ENCODE data around the gene SCAMP2. TPM values are rescaled to one million over a fixed set of nuclear protein-coding genes. Genes with fewer than 3 reads are reported as not detected.
A peak's percentile ranks its signal among the peaks of the same experiment; 100 is the strongest.

The SCAMP2 gene
- total and polyA plus RNA-seq, 2 experiments from 2014 or later: 34.7 to 51.3 TPM

DNA sequence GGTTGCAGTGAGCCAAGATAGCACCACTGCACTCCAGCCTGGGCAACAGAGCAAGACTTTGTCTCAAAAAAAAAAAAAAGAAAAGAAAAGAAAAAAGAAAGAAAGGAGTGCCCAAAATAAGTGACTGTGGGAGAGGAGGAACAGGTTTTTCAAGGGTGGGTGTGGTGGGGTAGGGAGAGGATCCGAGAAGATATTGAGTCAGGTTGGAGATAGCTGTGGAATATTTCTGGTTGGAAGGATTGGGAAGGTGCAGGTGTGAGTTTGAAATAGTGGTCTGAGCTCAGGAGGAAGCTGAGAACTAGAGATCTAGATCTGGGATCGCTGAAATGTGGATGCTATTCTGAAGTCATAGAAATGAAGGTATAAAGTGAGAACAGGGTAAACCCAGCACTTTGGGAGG lies 7.8 kb downstream of the SCAMP2 start:
- H3K27me3 ChIP-seq (ENCODE audit: insufficient read depth): no peaks in the 10 kb centered on the region
- no peak overlapping the region for H3K4me3 ChIP-seq
- no peak overlapping the region for H3K4me2 ChIP-seq
- no peaks in the 10 kb centered on the region for H3K9me3 Mint-ChIP-seq
- ATAC-seq: no peak
- no peak for TF ChIP-seq CREB1 (CRISPR knock-in tag; IDR thresholded peaks at IDR 0.05; ENCODE audit: low read depth)
- no peak for TF ChIP-seq EZH2 (IDR thresholded peaks at IDR 0.05; ENCODE audit: low read depth, unreplicated experiment)
- TF ChIP-seq, protein P1, sequence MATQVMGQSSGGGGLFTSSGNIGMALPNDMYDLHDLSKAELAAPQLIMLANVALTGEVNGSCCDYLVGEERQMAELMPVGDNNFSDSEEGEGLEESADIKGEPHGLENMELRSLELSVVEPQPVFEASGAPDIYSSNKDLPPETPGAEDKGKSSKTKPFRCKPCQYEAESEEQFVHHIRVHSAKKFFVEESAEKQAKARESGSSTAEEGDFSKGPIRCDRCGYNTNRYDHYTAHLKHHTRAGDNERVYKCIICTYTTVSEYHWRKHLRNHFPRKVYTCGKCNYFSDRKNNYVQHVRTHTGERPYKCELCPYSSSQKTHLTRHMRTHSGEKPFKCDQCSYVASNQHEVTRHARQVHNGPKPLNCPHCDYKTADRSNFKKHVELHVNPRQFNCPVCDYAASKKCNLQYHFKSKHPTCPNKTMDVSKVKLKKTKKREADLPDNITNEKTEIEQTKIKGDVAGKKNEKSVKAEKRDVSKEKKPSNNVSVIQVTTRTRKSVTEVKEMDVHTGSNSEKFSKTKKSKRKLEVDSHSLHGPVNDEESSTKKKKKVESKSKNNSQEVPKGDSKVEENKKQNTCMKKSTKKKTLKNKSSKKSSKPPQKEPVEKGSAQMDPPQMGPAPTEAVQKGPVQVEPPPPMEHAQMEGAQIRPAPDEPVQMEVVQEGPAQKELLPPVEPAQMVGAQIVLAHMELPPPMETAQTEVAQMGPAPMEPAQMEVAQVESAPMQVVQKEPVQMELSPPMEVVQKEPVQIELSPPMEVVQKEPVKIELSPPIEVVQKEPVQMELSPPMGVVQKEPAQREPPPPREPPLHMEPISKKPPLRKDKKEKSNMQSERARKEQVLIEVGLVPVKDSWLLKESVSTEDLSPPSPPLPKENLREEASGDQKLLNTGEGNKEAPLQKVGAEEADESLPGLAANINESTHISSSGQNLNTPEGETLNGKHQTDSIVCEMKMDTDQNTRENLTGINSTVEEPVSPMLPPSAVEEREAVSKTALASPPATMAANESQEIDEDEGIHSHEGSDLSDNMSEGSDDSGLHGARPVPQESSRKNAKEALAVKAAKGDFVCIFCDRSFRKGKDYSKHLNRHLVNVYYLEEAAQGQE (IDR thresholded peaks at IDR 0.05; ENCODE audit: unreplicated experiment): no peak
- TF ChIP-seq, protein P2, sequence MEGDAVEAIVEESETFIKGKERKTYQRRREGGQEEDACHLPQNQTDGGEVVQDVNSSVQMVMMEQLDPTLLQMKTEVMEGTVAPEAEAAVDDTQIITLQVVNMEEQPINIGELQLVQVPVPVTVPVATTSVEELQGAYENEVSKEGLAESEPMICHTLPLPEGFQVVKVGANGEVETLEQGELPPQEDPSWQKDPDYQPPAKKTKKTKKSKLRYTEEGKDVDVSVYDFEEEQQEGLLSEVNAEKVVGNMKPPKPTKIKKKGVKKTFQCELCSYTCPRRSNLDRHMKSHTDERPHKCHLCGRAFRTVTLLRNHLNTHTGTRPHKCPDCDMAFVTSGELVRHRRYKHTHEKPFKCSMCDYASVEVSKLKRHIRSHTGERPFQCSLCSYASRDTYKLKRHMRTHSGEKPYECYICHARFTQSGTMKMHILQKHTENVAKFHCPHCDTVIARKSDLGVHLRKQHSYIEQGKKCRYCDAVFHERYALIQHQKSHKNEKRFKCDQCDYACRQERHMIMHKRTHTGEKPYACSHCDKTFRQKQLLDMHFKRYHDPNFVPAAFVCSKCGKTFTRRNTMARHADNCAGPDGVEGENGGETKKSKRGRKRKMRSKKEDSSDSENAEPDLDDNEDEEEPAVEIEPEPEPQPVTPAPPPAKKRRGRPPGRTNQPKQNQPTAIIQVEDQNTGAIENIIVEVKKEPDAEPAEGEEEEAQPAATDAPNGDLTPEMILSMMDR (conservative IDR thresholded peaks at IDR 0.05; ENCODE audit: low read depth in 2 of 2): no peak
- TF ChIP-seq, protein P3, sequence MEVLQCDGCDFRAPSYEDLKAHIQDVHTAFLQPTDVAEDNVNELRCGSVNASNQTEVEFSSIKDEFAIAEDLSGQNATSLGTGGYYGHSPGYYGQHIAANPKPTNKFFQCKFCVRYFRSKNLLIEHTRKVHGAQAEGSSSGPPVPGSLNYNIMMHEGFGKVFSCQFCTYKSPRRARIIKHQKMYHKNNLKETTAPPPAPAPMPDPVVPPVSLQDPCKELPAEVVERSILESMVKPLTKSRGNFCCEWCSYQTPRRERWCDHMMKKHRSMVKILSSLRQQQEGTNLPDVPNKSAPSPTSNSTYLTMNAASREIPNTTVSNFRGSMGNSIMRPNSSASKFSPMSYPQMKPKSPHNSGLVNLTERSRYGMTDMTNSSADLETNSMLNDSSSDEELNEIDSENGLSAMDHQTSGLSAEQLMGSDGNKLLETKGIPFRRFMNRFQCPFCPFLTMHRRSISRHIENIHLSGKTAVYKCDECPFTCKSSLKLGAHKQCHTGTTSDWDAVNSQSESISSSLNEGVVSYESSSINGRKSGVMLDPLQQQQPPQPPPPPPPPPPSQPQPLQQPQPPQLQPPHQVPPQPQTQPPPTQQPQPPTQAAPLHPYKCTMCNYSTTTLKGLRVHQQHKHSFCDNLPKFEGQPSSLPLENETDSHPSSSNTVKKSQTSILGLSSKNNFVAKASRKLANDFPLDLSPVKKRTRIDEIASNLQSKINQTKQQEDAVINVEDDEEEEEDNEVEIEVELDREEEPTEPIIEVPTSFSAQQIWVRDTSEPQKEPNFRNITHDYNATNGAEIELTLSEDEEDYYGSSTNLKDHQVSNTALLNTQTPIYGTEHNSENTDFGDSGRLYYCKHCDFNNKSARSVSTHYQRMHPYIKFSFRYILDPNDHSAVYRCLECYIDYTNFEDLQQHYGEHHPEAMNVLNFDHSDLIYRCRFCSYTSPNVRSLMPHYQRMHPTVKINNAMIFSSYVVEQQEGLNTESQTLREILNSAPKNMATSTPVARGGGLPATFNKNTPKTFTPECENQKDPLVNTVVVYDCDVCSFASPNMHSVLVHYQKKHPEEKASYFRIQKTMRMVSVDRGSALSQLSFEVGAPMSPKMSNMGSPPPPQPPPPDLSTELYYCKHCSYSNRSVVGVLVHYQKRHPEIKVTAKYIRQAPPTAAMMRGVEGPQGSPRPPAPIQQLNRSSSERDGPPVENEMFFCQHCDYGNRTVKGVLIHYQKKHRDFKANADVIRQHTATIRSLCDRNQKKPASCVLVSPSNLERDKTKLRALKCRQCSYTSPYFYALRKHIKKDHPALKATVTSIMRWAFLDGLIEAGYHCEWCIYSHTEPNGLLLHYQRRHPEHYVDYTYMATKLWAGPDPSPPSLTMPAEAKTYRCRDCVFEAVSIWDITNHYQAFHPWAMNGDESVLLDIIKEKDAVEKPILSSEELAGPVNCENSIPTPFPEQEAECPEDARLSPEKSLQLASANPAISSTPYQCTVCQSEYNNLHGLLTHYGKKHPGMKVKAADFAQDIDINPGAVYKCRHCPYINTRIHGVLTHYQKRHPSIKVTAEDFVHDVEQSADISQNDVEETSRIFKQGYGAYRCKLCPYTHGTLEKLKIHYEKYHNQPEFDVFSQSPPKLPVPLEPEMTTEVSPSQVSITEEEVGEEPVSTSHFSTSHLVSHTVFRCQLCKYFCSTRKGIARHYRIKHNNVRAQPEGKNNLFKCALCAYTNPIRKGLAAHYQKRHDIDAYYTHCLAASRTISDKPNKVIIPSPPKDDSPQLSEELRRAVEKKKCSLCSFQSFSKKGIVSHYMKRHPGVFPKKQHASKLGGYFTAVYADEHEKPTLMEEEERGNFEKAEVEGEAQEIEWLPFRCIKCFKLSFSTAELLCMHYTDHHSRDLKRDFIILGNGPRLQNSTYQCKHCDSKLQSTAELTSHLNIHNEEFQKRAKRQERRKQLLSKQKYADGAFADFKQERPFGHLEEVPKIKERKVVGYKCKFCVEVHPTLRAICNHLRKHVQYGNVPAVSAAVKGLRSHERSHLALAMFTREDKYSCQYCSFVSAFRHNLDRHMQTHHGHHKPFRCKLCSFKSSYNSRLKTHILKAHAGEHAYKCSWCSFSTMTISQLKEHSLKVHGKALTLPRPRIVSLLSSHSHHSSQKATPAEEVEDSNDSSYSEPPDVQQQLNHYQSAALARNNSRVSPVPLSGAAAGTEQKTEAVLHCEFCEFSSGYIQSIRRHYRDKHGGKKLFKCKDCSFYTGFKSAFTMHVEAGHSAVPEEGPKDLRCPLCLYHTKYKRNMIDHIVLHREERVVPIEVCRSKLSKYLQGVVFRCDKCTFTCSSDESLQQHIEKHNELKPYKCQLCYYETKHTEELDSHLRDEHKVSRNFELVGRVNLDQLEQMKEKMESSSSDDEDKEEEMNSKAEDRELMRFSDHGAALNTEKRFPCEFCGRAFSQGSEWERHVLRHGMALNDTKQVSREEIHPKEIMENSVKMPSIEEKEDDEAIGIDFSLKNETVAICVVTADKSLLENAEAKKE (CRISPR knock-in tag; IDR thresholded peaks at IDR 0.05): no peak
- no peak for TF ChIP-seq JUNB (IDR thresholded peaks at IDR 0.05; ENCODE audit: unreplicated experiment)
- no peak for TF ChIP-seq ZNF331 (CRISPR knock-in tag; IDR thresholded peaks at IDR 0.05; ENCODE audit: low read depth)
- no peak for TF ChIP-seq STAT1 (IDR thresholded peaks at IDR 0.05; ENCODE audit: unreplicated experiment)
- no peak for TF ChIP-seq POLR2AphosphoS5 (IDR thresholded peaks at IDR 0.05; ENCODE audit: low read depth)
- no peak for TF ChIP-seq ZNF114 (CRISPR knock-in tag; IDR thresholded peaks at IDR 0.05)
- TF ChIP-seq, protein P4, sequence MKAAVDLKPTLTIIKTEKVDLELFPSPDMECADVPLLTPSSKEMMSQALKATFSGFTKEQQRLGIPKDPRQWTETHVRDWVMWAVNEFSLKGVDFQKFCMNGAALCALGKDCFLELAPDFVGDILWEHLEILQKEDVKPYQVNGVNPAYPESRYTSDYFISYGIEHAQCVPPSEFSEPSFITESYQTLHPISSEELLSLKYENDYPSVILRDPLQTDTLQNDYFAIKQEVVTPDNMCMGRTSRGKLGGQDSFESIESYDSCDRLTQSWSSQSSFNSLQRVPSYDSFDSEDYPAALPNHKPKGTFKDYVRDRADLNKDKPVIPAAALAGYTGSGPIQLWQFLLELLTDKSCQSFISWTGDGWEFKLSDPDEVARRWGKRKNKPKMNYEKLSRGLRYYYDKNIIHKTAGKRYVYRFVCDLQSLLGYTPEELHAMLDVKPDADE (IDR thresholded peaks at IDR 0.05): no peak
- TF ChIP-seq EZH2phosphoT487 (IDR thresholded peaks at IDR 0.05; ENCODE audit: unreplicated experiment): no peak
- no peak for TF ChIP-seq NANOG (IDR thresholded peaks at IDR 0.05; ENCODE audit: borderline replicate concordance)
- 0 out of 2 replicates have a peak overlapping the region, but pooled peaks have one; percentile 10 for H3K27ac Mint-ChIP-seq
- DNase-seq (ENCODE audit: low spot score): no peak
- H3K27me3 Mint-ChIP-seq (ENCODE audit: insufficient read depth, low read depth, poor library complexity): peaks cover 5% of the 10 kb centered on the region
- peaks cover 25% of the 10 kb centered on the region for H4K20me1 ChIP-seq (replicated peaks; ENCODE audit: insufficient read depth)
- no peak overlapping the region for H3K4me3 Mint-ChIP-seq
- H3K4me1 Mint-ChIP-seq: peaks cover 10% of the 10 kb centered on the region
- no peak overlapping the region for H3K27ac ChIP-seq (ENCODE audit: low read depth)
- H3K9me2 ChIP-seq (ENCODE audit: insufficient read depth): no peaks in the 10 kb centered on the region
- H3K36me3 ChIP-seq (ENCODE audit: insufficient read depth): no peaks in the 10 kb centered on the region
- no peaks in the 10 kb centered on the region for H3K4me1 ChIP-seq (ENCODE audit: insufficient read depth)
- peaks cover 49% of the 10 kb centered on the region for H3K79me2 ChIP-seq (replicated peaks; ENCODE audit: insufficient read depth)
- peaks cover 19% of the 10 kb centered on the region; the same call in 2 of the 3 replicates for H3K36me3 Mint-ChIP-seq (ENCODE audit: low read depth)
- H2AFZ ChIP-seq: no peak overlapping the region
- H3F3A ChIP-seq (replicated peaks; ENCODE audit: low read depth): no peaks in the 10 kb centered on the region

All from GM23338 (cell line).